ENCODE results near the gene TRIM49.
"Not testable (repeated sequence)": the region's sequence is repeated elsewhere in the genome, so short reads cannot be mapped to it uniquely, and the experiment has no call there.

The TRIM49 gene

GRCh38 chr11:89808475-89808874, at the start of gene TRIM49:
Gene TRIM49 (minus strand): TSS chr11:89808575. CDS start chr11:89804469, 4,106 bp downstream.
- not testable (repeated sequence) for H3K4me3 ChIP-seq (ENCODE audit: low read length); DNase-seq (ENCODE audit: low read depth)

- not testable (repeated sequence) for H3K4me3 ChIP-seq (ENCODE audit: low read length); DNase-seq (ENCODE audit: low read depth)
Observed at GRCh38 chr11:89826694-89827093, 18.3 kb upstream of the TRIM49 start.

- not testable (repeated sequence) for H3K4me3 ChIP-seq (ENCODE audit: low read length); DNase-seq (ENCODE audit: low read depth)
Observed at GRCh38 chr11:89820008-89820407, 11.6 kb upstream of the TRIM49 start.

- not testable (repeated sequence) for DNase-seq (ENCODE audit: low read depth); H3K4me3 ChIP-seq (ENCODE audit: low read length)
Observed at GRCh38 chr11:89813535-89813934, 5.2 kb upstream of the TRIM49 start.

GRCh38 chr11:89787506-89788063, 20.8 kb downstream of the TRIM49 start:
- DNase-seq (ENCODE audit: low read depth); H3K4me3 ChIP-seq (ENCODE audit: low read length): not testable (repeated sequence)

- not testable (repeated sequence) for DNase-seq (ENCODE audit: low read depth); H3K4me3 ChIP-seq (ENCODE audit: low read length)
Observed at GRCh38 chr11:89785726-89786125, 22.6 kb downstream of the TRIM49 start.

GRCh38 chr11:89750822-89751221, 57.6 kb downstream of the TRIM49 start:
- not testable (repeated sequence) for DNase-seq (ENCODE audit: low read depth); H3K4me3 ChIP-seq (ENCODE audit: low read length)

All from epithelial cell of esophagus (primary cell).